A673 (cell line): ENCODE data around the gene FERMT3.

ENCODE experiments used
- CTCF ChIP-seq: fragments of 300-800, 200-600 bp; sonication (generic); conservative IDR thresholded peaks from 2 replicates; pipeline ENCODE4 v1.5.1; 2017; ENCODE audit warnings: low read depth, mild to moderate bottlenecking, antibody characterized with exemption, low read length, moderate library complexity, mixed read lengths
- EZH2 ChIP-seq: fragments of 200-600 bp; sonication (generic); IDR thresholded peaks from 2 replicates; pipeline ENCODE4 v1.6.1; 2017; ENCODE audit warnings: borderline replicate concordance, low read depth, mild to moderate bottlenecking, mixed read lengths, antibody characterized with exemption, low read length; ENCODE audit not compliant: poor library complexity, severe bottlenecking

- peak; percentile 54 for TF ChIP-seq CTCF
- no peak for TF ChIP-seq EZH2
These were observed 20.6 kb upstream of the FERMT3 start, which contains the start of gene STIP1 for GRCh38 chr11:64185693-64186491.
